NCI-H69 (cell line): ENCODE measurements around the gene EVA1A.

ENCODE experiments used
- DNase-seq: peaks from one replicate; lab custom pipeline; 2025; lab: John Stamatoyannopoulos, UW

EVA1A gene

GRCh38 chr2:75589391-75590105 lies 28.8 kb upstream of the EVA1A start:
- DNase-seq: peak; percentile 58

GRCh38 chr2:75587954-75588587 lies 27.3 kb upstream of the EVA1A start:
- DNase-seq: peak; percentile 21

GRCh38 chr2:75586971-75587370 lies 26.2 kb upstream of the EVA1A start:
- DNase-seq: peak; percentile 70

GRCh38 chr2:75582840-75583239 lies 22.1 kb upstream of the EVA1A start:
- DNase-seq: no peak

- DNase-seq: no peak
These were observed 19.9 kb upstream of the EVA1A start for GRCh38 chr2:75580606-75581005.

- DNase-seq: no peak
These were observed 19.4 kb upstream of the EVA1A start for GRCh38 chr2:75580156-75580555.

GRCh38 chr2:75579186-75579585 lies 18.4 kb upstream of the EVA1A start:
- no peak for DNase-seq

GRCh38 chr2:75577280-75577679 lies 16.5 kb upstream of the EVA1A start:
- DNase-seq: no peak

- DNase-seq: no peak
These were observed 13.4 kb upstream of the EVA1A start for GRCh38 chr2:75574106-75574505.

GRCh38 chr2:75573145-75573878 lies 12.6 kb upstream of the EVA1A start:
- DNase-seq: no peak

- DNase-seq: no peak
These were observed 11.1 kb upstream of the EVA1A start for GRCh38 chr2:75571730-75572430.

GRCh38 chr2:75570948-75571729 lies 10.4 kb upstream of the EVA1A start:
- no peak for DNase-seq

- no peak for DNase-seq
These were observed 9.5 kb upstream of the EVA1A start for GRCh38 chr2:75570024-75570947.

- DNase-seq: no peak
These were observed 8.8 kb upstream of the EVA1A start for GRCh38 chr2:75569546-75569945.

GRCh38 chr2:75568174-75568573 lies 7.4 kb upstream of the EVA1A start:
- no peak for DNase-seq

- peak; percentile 57 for DNase-seq
These were observed 5.0 kb upstream of the EVA1A start for GRCh38 chr2:75565472-75566462.

GRCh38 chr2:75564713-75565359 lies 4.1 kb upstream of the EVA1A start:
- no peak for DNase-seq

- no peak for DNase-seq
These were observed 3.4 kb upstream of the EVA1A start for GRCh38 chr2:75564026-75564688.
